Measurements from ENCODE around the gene ATCAY.

GRCh38 chr19:3931041-3931440 is 50.6 kb downstream of the ATCAY start:
- no peak for TF ChIP-seq NFE2L2 (conservative IDR thresholded peaks at IDR 0.05; ENCODE audit: low read length)
- TF ChIP-seq BCL3 (IDR thresholded peaks at IDR 0.05), result no peak
- TF ChIP-seq CTCF (IDR thresholded peaks at IDR 0.05), result no peak
- TF ChIP-seq POLR2A (IDR thresholded peaks at IDR 0.05; ENCODE audit: low read length), result no peak
- TF ChIP-seq USF2 (IDR thresholded peaks at IDR 0.05), result no peak
- TF ChIP-seq ZFP36 (IDR thresholded peaks at IDR 0.05; ENCODE audit: borderline replicate concordance, partially characterized antibody), result no peak
- TF ChIP-seq RAD21 (conservative IDR thresholded peaks at IDR 0.05 in 1 of 2, IDR thresholded peaks at IDR 0.05 in 1 of 2), result no peak
- no peak for TF ChIP-seq EP300 (IDR thresholded peaks at IDR 0.05)
- no peak for TF ChIP-seq JUNB (IDR thresholded peaks at IDR 0.05)
- no peak for TF ChIP-seq JUN (IDR thresholded peaks at IDR 0.05)
- TF ChIP-seq RCOR1 (IDR thresholded peaks at IDR 0.05; ENCODE audit: low read depth, low read length), result no peak
- TF ChIP-seq RNF2 (IDR thresholded peaks at IDR 0.05; ENCODE audit: borderline replicate concordance, low read depth), result no peak
- TF ChIP-seq BHLHE40 (IDR thresholded peaks at IDR 0.05; ENCODE audit: low read depth, low read length), result no peak

Data from A549 (cell line).